GM19468 (cell line): ENCODE results near the gene C10orf67.
"Not testable (repeated sequence)": the region's sequence is repeated elsewhere in the genome, so short reads cannot be mapped to it uniquely, and the experiment has no call there.

Source experiments
- ATAC-seq: cut with Tn5 transposase; IDR thresholded peaks from one replicate; pipeline ENCODE4 v1.9.1; 2021; ENCODE audit warnings: mild to moderate bottlenecking, moderate library complexity, moderate number of reproducible peaks; ENCODE audit not compliant: unreplicated experiment; ENCODE audit errors: extremely low read depth

C10orf67 gene

DNA sequence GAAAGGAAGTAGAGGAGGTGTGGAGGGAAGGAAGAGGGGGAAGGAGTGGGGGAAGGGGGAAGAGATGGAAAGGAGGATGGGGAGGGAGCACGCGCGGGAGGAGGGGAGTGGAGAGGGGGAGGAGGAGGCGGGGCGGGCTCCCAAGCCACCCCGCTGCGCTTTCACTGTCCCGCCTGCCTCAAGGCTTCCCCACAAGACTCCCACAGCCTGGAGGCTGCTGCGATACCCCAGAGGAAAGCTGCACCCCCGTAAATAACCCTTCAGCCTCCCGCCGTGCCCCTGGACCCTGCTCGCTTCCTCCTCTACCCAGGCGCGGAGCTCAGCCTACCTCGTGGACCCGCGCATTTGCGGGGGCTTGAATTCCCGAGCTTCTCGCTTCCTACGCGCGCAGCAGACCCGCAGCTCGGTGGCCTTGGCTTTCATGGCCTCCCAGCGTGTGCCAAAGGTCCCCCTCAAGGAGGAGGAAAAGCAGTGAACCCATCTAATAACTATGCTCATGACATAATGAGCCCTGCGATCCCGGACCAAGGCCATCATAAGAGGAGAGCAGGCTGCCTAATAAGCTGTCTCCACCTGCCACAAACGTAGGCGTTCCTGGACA is at the start of gene C10orf67:
Gene C10orf67, minus strand, starts transcription at position 557 of the 601 bp plus-strand sequence. Its CDS starts 23 bp downstream, at position 534.
- ATAC-seq, result no peak

DNA sequence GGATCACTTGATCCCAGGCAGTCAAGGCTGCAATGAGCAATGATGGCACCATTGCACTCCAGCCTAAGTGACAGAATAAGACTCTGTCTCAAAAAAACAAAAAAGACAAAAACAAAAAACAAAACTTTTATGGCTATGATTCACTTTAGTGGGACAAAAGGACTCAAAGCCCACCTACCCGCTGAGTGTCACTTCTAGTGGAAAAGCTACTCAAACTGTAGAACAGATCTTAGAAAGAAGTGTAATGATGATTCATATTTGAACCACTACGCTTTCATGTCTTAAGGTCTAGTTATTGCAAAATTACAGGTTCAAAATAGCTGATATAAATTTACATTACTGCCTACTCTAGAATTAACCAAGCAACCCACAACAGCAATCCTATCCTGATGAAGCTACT is 47.2 kb upstream of the C10orf67 start:
- no peak for ATAC-seq

DNA sequence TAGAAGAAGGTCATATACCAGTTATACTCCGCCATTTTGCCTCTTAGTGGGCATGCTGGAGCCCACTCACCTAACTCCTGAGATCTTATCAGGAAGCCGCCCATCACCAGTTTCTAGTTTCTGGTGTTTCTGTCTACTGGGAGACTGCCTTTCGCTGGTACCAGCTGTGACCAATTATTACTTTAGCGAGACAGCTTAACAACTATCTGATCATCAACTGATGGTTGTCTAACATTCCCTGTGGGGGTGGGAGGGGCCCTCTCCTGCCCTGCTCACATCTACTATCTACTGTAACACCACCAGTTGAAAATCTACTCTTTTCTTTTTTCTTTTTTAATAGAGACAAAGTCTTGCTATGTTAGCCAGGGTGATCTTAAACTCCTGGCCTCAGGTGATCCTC is 46.2 kb upstream of the C10orf67 start:
- ATAC-seq, result no peak

DNA sequence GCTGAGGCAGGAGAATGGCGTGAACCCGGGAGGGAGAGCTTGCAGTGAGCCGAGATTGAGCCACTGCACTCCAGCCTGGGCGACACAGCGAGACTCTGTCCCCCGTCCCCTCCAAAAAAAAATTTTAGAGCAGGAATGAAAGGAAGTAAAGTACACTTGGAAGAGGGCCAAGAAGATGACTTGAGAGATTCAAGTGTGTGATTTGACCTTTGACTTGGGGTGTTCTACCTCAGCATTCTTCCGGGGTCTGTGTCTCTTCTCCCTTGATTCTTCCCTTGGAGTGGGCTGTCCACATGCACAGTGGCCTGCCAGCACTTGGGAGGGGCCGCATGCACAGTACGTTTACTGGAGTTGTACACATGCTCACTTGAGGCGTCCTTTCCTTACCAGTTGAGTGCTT is 45.8 kb upstream of the C10orf67 start:
- ATAC-seq, result not testable (repeated sequence)

DNA sequence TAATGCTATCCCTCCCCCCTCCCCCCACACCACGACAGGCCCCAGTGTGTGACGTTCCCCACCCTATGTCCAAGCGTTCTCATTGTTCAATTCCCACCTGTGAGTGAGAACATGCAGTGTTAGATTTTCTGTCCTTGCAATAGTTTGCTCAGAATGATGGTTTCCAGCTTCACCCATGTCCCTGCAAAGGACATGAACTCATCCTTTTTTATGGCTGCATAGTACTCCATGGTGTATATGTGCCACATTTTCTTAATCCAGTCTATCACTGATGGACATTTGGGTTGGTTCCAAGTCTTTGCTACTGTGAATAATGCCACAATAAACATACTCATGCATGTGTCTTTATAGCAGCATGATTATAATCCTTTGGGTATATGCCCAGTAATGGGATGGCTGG is 42.9 kb upstream of the C10orf67 start:
- ATAC-seq, result not testable (repeated sequence)

DNA sequence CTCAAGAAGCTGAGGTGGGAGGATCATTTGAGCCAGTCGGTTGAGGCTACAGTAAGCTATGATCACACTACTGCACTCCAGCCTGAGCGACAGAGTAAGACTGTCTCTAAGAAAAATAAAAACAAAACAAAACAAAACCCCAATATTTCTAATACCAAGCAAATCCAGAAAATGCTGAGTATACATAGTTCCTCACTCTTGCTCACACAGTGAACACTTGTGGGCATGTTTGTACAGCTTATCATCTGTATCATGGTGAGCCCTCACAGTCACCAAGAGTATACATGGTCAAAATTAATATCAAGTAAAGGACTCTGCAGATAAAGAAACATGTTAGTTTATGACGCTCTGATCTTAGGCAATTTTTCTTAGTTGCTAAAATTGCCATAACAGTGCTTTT is 41.5 kb upstream of the C10orf67 start:
- no peak for ATAC-seq

DNA sequence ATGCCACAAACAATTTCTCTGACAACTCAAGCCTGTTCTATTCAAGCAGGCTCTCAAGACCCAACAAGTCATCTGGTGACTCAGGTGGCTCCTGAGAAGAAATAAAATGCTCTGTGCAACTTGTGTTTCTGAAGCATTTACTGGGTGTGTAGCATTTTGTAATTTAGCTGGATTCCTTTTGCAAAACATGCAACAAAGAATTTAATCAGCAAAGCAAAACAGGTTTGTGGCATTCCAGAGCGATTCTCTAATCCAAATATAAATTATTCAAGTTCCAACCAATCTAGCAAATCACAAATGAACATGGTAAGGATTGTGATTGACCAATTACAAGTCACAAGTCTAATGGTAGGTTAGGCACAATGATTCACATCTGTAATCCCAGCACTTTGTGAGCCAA is 39.8 kb upstream of the C10orf67 start:
- no peak for ATAC-seq

DNA sequence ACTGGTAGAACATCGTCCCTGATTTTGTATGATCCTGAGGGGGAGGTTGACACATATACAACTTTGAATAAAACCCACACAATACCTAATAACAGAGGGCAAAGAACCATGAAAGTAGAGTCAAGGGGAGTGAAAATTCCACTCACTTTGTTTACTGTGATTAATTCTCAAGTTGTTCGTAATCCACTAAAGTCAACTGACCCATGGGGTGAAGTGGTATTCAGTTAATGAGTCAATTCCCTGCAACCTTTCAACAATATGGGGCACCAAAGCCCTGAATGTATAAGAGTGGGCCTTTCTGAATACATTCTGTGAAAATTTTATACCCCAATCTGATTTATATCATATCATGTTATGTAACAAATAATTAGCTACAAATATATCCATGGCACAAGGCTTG is 39.0 kb upstream of the C10orf67 start:
- ATAC-seq, result no peak

DNA sequence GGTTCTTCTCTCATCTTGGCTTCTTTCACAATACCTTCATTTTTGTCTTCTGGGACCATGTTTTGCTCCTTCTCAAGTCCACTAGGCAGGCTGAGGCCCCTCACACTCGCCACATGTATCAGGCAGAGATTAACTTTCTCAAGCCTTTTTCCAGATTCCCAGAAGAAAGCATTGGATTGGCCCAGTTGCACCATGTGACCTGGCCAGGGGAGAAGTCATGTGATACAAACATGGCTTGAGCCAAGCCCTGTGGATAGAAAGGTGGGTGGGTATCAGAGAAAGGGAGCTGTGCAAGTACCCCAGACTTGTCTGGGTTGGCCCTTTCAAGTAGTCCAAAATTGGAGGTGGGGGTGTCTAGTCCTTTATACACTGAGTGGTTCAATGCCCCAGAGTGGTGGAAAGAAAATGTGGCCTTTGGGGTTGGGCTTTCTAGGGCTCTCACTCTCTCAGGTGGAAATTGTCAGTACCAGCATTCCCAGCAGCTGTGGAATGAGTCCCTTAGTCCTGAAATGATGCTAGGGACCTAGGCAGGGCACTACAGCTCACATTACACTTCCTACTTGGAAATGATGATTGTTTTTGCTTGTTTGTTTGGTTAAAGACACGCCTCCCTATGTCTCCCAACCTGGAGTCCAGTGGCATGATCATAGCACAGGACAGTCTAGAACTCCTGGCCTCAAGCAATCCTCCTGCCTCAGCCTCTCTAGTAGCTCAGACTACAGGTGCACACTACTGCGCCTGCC is 36.9 kb upstream of the C10orf67 start:
- ATAC-seq, result no peak

DNA sequence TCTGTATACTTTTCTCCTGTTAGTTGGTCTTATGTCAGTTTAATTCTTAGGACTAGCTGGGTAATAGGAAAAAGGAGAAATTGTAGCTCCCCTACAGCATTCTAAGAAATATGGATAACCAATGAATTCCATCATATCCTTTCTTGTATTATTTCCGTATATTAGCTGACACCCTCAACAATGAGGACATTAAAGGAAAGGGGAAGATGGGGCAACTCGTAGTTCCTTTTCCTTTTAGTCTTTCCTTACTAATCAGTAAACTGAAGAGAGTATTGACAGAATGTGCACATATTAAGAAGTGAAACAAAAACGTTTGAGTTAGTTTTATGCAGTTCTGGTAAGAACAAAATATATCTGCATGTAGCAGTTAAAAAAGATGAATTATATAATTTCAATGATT is 35.1 kb upstream of the C10orf67 start:
- no peak for ATAC-seq

DNA sequence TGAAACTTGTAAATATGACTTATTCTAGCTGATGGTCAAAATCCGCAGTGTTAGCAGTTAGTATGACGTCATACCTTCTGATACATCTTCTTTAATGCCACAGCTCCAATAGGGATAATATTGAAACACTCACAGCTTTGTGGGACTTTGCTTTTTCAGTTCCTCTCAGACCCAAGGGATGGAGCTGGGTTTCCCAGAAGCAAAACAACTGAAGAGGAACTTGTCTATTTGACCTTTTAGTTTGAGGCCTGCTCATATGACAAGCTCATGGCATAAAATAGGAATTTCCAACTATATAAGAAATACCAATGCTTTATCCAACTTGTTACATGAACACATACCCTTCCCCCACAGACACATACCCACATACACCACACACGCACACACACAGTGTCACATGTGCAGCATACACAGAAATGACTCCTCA is 31.6 kb upstream of the C10orf67 start:
- ATAC-seq, result no peak

DNA sequence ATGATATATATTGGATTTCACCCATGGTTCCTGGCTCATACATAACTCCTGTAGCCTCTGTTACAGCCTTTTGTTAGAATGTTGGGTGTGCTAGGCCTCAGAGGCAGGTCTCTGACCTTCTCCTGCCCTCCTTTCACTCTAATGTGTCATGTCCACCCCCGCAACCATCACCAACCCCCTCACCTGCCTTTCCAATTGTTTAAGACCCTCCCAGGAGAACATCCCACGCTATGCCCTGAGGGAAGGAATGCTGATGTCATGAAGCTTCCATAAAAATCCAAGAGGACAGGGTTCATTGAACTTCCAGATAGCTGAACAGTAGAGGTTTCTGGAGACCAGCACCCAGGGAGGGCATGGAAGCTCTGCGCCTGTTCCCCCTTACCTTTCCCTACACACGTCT is 30.8 kb upstream of the C10orf67 start:
- no peak for ATAC-seq

DNA sequence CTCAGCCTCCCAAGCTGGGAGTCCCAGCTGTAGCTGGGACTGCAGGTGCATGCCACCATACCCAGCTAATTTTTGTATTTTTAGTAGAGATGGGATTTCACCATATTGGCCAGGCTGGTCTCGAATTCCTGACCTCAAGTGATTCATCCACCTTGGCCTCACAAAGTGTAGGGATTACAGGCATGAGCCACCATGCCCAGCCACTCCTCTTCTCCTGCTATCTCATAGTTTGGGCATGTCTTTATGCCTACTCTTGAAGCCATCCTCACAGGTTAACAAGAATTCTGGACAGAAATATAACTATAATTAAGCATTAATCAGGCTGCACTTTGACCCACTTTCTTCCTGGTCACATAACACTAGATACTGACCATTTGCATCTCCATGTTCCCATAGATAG is 28.6 kb upstream of the C10orf67 start:
- ATAC-seq, result no peak

DNA sequence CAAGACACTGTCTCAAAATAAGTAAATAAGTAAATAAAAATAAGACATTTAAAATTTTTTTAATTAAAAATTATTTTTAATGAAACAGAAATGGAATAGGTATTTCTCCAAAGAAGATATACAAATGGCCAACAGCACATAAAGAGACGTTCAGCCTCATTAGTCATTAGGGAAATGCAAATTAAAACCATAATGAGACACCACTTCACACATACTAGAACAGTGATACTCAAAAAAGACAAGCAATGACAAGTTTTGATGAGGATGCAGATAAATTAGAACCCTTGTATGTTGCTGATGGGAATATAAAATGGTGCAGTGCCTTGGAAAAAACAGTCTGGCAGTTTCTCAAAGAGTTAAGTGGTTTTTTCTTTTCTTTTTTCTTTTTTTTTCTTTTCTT is 26.5 kb upstream of the C10orf67 start:
- ATAC-seq, result no peak

DNA sequence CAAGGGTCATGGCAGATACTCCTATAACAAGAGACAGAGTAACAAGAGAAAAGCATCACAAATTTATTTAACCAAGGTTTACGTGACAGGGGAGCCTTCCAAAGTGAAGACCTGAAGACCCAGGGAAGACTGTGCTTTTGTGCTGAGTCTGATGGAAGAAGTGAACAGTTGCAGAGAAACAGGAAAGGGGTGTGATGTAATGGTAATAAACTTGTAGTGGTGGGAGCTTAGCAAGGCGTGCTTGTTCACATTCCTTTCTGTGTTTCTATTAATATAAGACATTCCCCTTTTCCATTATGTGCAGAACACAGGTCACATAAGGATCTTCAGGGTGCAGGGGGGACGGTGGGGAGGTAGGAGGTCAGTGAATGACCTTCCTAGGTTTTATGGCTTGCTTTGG is 25.5 kb upstream of the C10orf67 start:
- ATAC-seq, result no peak

DNA sequence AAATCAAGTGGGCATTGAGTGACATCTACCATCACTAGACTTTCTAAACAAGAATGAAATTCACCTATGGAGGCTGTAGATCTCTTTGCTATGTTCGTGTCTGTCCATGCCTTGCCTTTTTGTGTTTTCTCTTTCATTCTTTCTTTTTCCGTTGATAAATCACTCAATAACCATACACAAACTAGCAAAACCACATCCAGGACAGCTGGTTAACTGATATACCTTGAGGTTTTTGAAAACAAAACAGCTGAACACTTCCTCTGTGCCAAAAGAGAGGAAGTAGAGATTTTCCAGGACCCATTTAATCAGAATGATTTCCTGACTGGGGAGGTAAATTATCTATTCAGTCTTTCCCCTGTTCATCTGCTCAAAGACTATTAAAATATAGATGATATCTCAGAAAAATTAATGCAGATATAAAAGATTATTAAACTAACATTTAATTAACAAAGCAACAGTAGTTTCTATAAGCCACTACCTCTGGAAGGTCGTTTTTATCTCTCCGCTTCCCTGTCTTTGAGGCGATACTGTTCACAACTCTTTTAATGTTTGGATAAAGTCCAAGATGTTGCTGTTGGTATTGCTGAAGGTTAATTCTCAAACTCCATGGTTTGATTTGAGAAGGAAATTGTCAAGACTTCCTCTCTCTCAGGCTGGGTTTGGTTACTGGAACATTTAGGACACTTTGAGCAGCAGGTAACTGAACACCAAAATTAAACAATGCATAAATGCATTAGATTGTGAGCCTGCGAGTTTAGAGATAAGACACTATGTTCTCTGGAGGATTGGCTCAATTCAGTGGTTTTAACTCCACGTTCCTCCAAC is 24.4 kb upstream of the C10orf67 start:
- peak; percentile 81 for ATAC-seq

DNA sequence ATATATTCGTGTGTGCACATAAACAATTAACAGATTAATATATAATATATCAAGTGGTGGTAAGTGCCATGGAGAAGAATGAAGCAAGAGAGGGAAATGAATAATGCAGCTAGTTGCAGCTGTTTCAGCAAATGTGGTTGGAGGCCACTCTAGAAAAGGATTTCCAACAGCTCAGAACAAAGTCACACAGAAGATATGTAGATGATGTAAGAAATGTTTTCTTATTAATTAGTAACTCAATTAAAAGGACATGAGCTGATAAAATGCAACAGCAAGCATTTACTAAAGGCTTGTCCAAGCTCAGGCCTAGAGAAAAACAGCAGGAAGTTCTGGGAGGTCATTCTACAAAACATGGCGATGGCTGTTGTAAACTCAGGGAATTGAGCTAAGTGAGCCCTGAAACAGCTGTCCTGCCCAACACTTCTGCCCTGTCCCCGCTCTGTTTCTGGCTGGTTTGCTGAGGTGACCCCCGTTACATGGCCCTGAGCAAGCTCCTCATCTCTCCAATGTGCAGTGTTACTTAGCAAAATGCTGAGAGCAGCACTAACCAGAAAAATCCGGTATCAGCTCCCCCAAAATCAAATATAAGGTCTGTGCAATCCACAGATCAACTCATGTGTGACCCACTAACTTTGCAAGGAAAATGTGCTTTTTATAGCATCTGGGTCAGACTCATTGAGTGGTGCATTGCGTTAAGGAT is 23.4 kb upstream of the C10orf67 start:
- ATAC-seq, result no peak

DNA sequence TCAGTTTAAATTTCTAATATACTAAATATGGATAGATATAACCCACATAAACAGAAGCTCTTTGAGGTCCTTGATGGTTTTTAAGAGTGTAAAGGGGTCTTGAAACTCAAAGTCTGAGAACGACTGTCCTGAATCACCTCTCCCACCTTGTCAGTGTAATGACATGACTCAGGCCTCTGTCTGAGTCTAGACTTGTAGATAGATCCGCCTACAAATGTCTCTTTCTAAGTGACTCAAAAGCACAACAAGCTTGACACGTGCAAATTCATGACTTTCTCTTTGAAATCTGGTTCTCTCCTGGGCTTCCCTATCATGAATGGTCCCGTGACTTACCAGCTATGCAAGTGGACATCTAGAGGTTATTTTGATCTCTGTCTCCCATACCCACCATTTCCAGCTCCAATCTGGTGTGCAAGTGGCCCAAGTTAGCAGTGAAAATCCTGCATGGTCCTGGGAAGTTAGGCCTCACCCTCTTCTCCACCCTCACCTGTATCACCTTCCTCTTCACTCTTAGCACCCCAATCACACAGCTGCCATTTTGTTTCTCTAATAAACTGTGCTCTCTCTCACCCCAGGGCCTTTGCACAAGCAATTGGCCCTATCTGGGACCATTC is 20.9 kb upstream of the C10orf67 start:
- ATAC-seq, result peak; percentile 15

DNA sequence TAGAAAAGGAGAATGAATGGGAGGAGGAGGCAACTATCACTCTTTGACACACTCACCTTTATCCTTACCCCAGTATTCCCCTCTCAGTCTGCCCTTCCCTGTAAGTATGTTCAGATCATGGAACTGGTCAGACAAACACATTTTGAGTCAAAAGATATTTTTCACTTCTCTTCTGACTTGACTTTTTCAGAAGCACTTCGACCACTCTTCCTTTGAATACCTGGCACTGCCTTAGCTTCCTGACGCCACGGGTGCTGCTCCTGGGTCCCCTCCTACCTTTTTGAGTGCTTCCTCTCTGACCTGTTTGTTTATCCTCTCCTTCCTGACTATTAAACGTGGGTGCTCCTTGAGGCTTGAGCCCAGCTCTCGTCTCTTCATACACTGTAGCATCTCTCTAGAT is 19.8 kb upstream of the C10orf67 start:
- ATAC-seq, result no peak

DNA sequence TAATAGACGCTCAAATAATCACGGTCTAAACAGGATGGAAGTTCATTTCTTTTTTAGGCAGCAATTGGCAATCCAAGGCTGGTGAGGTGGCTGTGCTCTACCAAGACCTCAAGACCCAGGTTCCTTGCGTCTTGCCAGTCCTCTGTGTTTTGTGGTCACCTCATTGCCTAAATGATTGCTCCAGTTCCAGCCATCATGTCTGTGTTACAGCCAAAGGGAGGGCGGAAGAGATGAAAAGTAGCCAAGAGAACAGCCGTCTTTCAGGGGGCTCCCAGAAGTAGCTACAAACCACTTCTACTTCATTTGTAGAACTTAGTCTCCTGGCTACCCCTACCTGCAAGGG is 19.2 kb upstream of the C10orf67 start:
- no peak for ATAC-seq
